GM12801 (cell line): ENCODE data around the gene RNF182.

Experiments used
- TF ChIP-seq, protein P1 (sequence below): IDR thresholded peaks from one replicate; pipeline ENCODE4 v1.5.1; 2011; ENCODE audit warnings: control low read depth; ENCODE audit not compliant: insufficient read length; ENCODE audit errors: extremely low read depth

Gene RNF182

DNA sequence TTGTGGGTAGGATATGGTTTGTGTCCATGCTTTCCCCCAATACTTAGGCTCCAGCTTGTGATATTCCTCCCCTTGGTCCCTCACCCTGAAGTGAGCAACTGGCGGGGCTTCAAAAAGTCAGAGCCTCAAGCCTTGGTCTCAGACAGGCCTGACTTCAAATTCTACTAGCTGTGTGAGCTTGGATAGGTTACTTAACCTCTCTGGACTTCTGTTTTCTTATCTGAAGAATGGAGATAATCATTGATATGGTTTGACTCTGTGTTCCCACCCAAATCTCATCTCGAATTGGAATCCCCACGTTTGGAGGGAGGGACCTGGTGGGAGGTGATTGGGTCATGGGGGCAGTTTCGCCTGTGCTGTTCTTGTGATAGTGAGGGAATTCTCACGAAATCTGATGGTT lies 97.9 kb downstream of the RNF182 start:
- TF ChIP-seq, protein P1, sequence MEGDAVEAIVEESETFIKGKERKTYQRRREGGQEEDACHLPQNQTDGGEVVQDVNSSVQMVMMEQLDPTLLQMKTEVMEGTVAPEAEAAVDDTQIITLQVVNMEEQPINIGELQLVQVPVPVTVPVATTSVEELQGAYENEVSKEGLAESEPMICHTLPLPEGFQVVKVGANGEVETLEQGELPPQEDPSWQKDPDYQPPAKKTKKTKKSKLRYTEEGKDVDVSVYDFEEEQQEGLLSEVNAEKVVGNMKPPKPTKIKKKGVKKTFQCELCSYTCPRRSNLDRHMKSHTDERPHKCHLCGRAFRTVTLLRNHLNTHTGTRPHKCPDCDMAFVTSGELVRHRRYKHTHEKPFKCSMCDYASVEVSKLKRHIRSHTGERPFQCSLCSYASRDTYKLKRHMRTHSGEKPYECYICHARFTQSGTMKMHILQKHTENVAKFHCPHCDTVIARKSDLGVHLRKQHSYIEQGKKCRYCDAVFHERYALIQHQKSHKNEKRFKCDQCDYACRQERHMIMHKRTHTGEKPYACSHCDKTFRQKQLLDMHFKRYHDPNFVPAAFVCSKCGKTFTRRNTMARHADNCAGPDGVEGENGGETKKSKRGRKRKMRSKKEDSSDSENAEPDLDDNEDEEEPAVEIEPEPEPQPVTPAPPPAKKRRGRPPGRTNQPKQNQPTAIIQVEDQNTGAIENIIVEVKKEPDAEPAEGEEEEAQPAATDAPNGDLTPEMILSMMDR, result no peak

DNA sequence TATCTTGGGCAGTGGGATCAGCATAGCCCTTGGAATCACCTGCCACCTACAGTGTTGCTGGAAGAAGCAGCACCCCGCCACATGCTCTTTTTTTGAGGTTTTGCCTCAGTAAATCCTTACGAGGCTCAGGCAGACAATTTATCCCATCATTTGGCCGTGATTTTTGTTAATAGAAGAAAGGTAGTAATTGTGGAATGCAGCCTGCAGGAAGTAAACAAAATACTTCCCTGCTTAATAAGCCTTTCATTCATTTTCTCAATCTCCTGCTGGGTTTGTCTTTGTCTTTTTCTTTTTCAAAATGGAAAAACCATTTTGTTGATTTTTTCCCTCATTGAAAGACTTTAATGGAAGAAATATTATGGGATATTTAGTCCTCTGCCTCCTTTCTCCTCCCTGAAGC lies 99.1 kb downstream of the RNF182 start:
- TF ChIP-seq, protein P1, result no peak

DNA sequence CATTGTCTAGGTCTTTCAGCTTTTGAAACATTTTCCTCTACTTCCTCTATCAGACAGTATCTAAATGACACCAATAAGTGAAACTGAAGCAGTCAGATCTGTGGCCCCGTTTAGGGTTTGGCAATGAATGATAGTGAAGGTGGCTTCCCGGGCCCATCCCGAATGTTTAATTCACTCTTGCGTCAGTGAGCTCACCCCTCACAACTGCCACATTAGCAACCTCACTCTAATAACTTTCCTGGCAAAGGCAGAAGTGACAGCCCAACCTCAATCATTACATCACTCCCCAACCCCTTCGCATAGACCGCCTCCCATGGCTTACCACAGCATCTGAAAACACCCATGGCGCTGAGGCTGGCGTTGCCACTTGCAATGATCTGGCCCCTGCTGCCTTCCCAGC lies 100.4 kb downstream of the RNF182 start:
- TF ChIP-seq, protein P1, result no peak

DNA sequence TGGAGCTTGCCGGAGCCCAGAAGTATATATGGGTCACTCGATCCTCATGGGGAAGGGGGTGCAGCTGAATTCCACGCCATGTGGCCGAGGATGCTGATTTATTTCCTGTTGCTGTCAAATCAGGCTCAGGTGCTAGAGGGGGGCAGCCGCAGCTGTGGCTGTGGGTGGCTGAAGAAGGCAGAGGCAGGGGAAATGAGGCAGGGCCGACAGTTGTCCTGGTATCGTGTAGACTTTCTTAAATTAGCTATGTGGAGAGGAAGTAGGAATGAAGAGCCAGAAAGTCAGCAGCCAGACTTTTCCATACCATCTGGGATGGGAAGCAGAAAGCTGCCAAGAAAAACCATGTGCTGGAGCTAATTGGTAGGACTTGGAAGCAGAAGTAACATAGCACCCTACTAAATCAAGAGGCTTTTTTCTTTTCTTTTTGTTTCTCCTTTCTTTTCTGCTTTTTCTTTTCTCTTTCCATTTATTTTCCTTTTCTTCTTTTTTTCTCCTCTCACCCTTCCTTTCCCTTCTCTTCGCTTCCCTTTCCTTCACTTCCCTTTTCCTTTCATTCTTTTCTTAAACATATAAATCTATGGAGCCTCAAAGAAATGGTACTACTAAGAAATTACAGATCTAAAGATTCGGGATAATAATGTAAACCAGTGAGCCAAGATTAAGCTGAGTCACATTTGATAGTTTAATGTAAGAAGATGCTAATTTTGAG lies 102.2 kb downstream of the RNF182 start:
- TF ChIP-seq, protein P1, result no peak

DNA sequence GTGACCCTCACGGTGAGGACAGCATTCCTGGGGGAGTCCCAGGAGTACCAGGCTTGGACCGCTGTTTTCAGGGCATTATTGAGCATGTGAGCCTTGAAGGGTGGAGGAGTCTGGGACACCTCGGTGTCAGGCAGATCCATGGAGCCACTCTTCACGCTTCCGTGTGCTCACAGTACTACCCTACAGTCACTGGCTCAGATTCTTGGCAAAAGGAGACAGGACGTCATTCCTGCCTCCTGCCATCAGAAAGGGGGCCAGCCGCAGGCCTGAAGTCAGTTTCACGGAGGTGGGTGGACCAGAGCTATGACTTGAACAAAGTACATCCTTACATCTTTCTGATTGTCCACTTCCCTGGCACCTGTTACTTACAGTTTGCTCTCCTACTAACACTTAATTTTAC lies 103.9 kb downstream of the RNF182 start:
- TF ChIP-seq, protein P1, result no peak

DNA sequence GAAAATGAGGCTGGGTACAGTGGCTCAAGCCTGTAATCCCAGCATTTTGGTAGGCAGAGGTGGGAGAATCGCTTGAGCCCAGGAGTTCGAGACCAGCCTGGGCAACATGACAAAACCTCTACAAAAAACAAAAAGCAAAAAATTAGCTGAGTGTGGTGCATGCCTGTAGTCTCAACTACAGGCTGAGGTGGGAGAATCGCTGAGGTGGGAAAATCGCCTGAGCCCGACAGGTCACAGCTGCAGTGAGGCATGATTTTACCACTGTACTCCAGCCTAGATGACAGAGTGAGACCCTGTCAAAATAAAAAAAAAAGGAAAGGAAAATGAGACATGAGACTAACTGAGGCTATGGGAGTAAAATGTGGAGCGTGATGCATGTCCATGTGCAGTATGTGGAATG lies 104.9 kb downstream of the RNF182 start:
- TF ChIP-seq, protein P1, result no peak
